ENCODE data around the gene AP2B1. TPM values are rescaled to one million over a fixed set of nuclear protein-coding genes. Genes with fewer than 3 reads are reported as not detected.

The AP2B1 gene
- total RNA-seq, 4 donors from 2014 or later, result 62.0 to 77.2 (median 70.1) TPM

GRCh38 chr17:35665662-35666061, 78.5 kb downstream of the AP2B1 start:
- TF ChIP-seq, protein P1, sequence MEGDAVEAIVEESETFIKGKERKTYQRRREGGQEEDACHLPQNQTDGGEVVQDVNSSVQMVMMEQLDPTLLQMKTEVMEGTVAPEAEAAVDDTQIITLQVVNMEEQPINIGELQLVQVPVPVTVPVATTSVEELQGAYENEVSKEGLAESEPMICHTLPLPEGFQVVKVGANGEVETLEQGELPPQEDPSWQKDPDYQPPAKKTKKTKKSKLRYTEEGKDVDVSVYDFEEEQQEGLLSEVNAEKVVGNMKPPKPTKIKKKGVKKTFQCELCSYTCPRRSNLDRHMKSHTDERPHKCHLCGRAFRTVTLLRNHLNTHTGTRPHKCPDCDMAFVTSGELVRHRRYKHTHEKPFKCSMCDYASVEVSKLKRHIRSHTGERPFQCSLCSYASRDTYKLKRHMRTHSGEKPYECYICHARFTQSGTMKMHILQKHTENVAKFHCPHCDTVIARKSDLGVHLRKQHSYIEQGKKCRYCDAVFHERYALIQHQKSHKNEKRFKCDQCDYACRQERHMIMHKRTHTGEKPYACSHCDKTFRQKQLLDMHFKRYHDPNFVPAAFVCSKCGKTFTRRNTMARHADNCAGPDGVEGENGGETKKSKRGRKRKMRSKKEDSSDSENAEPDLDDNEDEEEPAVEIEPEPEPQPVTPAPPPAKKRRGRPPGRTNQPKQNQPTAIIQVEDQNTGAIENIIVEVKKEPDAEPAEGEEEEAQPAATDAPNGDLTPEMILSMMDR (IDR thresholded peaks at IDR 0.05; ENCODE audit: low read depth), result no peak

DNA sequence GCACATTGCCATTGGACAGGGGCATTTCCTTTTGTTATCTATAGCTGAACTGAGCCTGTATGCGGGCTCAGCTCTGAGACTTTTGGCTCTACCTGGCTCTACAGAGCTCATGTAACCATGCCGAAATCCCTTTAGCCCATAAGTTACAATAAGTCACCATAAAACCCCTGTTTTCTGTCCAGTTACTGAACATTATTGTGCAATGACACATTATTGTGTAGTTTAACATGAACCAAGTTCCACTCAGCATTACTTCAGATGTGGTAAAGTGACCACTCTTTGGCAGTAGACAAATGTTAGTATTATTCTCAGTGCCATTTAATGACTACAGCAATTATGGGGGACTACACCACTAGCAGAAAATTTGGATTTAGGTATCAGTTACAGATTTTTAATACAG, 78.9 kb downstream of the AP2B1 start:
- TF ChIP-seq, protein P1 (IDR thresholded peaks at IDR 0.05; ENCODE audit: low read depth), result no peak

DNA sequence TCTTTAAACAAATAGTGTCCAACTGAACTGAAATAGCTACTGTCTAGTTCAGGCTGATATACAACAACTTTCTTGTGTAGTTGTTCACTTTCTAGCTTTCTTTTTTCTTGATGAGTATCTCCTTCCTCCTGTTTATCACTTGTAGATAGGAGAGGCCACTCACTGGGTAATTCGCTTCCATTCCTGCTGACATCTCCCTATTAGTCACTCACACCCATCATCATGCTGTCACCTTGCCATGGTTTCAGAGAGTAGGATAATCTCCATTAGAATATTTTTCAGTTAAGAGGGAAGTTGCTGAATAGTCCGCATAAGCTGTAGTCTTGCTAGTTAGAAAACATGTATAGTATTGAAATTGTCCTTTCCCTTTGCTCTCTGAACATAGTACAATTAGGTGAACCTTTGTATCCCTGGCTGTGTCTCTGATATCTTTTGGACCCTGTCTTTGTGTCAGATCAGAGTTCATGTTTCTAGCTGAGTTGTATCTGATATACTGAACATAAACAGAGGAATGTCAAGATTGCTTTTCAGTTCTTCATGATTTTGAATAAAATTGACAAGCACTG, 79.9 kb downstream of the AP2B1 start:
- TF ChIP-seq, protein P1 (IDR thresholded peaks at IDR 0.05; ENCODE audit: low read depth), result no peak

GRCh38 chr17:35668802-35669201, 81.7 kb downstream of the AP2B1 start:
- TF ChIP-seq, protein P1 (IDR thresholded peaks at IDR 0.05; ENCODE audit: low read depth), result no peak

DNA sequence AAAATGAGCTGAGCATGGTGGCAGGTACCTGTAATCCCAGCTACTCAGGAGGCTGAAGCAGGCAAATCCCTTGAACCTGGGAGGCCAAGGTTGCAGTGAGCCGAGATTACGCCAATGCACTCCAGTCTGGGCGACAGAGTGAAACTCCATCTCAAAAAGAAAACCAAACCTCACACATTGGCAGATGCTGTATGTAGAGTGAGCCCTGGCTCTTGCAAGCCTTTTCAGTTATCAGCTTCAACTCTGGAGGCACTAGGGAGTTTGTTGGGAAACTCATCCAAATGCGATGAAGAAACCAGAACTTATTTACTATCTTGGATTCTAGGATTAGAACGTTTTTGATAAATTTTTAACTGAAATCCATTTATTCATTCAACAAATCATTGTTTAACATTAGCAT, 87.4 kb downstream of the AP2B1 start:
- TF ChIP-seq, protein P1 (IDR thresholded peaks at IDR 0.05; ENCODE audit: low read depth), result no peak

DNA sequence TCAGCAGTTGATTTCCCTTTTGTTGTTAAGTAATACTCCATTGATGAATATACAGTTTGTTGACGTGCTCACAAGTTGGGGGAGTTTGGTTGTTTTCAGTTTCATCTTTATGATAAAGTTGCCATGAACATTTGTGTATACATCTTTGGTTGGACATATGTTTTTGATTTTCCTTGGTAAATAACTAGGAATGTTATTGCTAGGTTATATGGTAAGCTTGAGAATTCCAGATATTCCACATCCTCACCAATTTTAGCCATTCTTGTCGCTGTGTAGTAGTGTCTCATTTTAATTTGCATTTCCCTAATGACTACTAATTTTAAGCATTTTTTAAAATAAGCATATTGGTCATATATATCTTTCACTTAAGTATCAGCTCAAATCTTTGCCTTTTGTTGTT, 89.3 kb downstream of the AP2B1 start:
- TF ChIP-seq, protein P1 (IDR thresholded peaks at IDR 0.05; ENCODE audit: low read depth), result no peak

DNA sequence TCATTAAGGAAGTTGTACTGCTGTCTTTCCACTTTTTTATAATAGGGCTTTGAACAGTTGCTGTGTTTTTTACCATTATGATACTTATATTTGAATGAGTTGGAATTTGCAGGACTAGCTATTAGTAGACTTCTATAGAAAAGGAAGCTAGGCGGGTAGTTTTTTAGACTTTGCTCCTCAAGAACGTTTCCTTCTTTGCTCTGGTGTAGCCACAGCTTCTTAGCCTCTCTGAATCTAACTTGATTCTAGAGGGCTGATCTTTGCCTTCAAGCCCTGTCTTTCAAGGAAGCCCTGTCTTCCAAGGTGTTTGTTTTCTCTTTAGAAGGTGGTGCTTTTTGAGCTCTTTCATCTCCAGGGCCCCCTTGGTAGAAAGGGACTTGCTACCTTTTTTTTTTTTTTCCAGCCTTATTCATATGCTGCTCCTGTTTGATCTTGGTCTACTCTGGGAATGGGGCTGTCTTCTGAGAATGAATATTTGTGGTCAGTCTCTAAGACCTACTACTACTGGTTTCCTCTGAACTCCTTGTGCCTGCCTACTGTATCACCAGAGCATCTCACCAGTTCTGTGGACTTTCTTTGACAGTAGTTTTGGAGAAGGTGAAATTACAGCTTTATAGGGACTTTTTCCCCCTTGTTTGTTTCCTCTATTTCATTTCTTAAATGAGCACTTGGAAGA, 92.0 kb downstream of the AP2B1 start:
- TF ChIP-seq, protein P1 (IDR thresholded peaks at IDR 0.05; ENCODE audit: low read depth), result no peak
